Smooth muscle cell (in vitro differentiated cells): Measurements from ENCODE around the gene KIAA0319L. TPM values are rescaled to one million over a fixed set of nuclear protein-coding genes. Genes with fewer than 3 reads are reported as not detected.

Experiments
- DNase-seq: peaks from one replicate; lab custom pipeline; 2025; ENCODE audit not compliant: unreplicated experiment; lab: John Stamatoyannopoulos, UW
- H2AFZ ChIP-seq: fragments of 200-600 bp; sonication (generic); 2 replicates; pipeline ENCODE4 v1.6.0; 2016; ENCODE audit warnings: antibody characterized with exemption, low read depth, mild to moderate bottlenecking
- H3F3A ChIP-seq: fragments of 200-600 bp; sonication (generic); 2 replicates; pipeline ENCODE4 v1.6.0; 2017; ENCODE audit warnings: antibody characterized with exemption, low read depth
- H3K27ac ChIP-seq: fragments of 200-600 bp; sonication (generic); 2 replicates; pipeline ENCODE4 v1.5.1; 2016; ENCODE audit warnings: low read depth, mild to moderate bottlenecking
- H3K27me3 ChIP-seq: fragments of 200-600 bp; sonication (generic); 2 replicates; pipeline ENCODE4 v1.6.1; 2016; ENCODE audit warnings: low read depth, mild to moderate bottlenecking
- H3K36me3 ChIP-seq: fragments of 200-600 bp; sonication (generic); 2 replicates; pipeline ENCODE4 v1.5.1; 2016; ENCODE audit warnings: low read depth
- H3K4me1 ChIP-seq: fragments of 200-600 bp; sonication (generic); 2 replicates; pipeline ENCODE4 v1.5.1; 2016; ENCODE audit warnings: low read depth
- H3K4me2 ChIP-seq: fragments of 200-600 bp; sonication (generic); 2 replicates; pipeline ENCODE4 v1.6.0; 2016; ENCODE audit warnings: mild to moderate bottlenecking
- H3K4me3 ChIP-seq: fragments of 200-600 bp; sonication (generic); 2 replicates; pipeline ENCODE4 v1.5.1; 2016; ENCODE audit warnings: mild to moderate bottlenecking
- H3K79me2 ChIP-seq: fragments of 200-600 bp; sonication (generic); 2 replicates; pipeline ENCODE4 v1.6.0; 2016; ENCODE audit warnings: low read depth, mild to moderate bottlenecking
- H3K9ac ChIP-seq: fragments of 200-600 bp; sonication (generic); 2 replicates; pipeline ENCODE4 v1.6.0; 2016; ENCODE audit warnings: low read depth
- H3K9me3 ChIP-seq: fragments of 200-600 bp; sonication (generic); replicated peaks from 2 replicates; pipeline ENCODE4 v1.5.1; 2016; ENCODE audit warnings: low read depth
- H4K20me1 ChIP-seq: fragments of 200-600 bp; sonication (generic); 2 replicates; pipeline ENCODE4 v1.6.0; 2016; ENCODE audit warnings: low read depth
- CTCF ChIP-seq: fragments of 200-600 bp; sonication (generic); IDR thresholded peaks from 2 replicates; pipeline ENCODE4 v1.5.1; 2017; ENCODE audit warnings: borderline replicate concordance, mild to moderate bottlenecking, antibody characterized with exemption; ENCODE audit not compliant: insufficient read depth, poor library complexity, severe bottlenecking
- WGBS: methylation state at CpG from one replicate; pipeline ENCODE4 v1.1.7; 2016; ENCODE audit warnings: low lambda C conversion rate; 5-methylcytosine and 5-hydroxymethylcytosine counted together
- polyA plus RNA-seq: library from polyadenylated mRNA; unstranded; fragments of >200 nt; fragmentation: Nextera tagmentation; extraction: Ambion mirVana; gene quantifications from 2 replicates; pipeline ENCODE4 v1.2.1, GENCODE V29; 2016
- total RNA-seq: library from RNA; depleted of rRNA; stranded (reverse); fragments of >200 nt; gene quantifications from 2 replicates; pipeline ENCODE4 v1.2.3, GENCODE V29; 2014

KIAA0319L gene
- total and polyA plus RNA-seq, 2 experiments from 2014 or later: 30.1 to 37.0 TPM

GRCh38 chr1:35532497-35533223, 24.5 kb downstream of the KIAA0319L start:
- Histone ChIP-seq H3K9me3 (peaks cover 10% of the 10 kb centered on the region), H3K79me2 (peaks cover 29% of the 10 kb centered on the region), H2AFZ (no peak overlapping the region), H3K4me2 (no peak overlapping the region), H3K27me3 (no peaks in the 10 kb centered on the region), H4K20me1 (peaks cover 48% of the 10 kb centered on the region), H3K9ac (no peak overlapping the region), H3K36me3 (peaks cover 23% of the 10 kb centered on the region), H3K4me1 (peaks cover 5% of the 10 kb centered on the region), H3F3A (no peaks in the 10 kb centered on the region), H3K27ac (no peak overlapping the region), H3K4me3 (no peak overlapping the region)
- no peak for DNase-seq
- TF ChIP-seq CTCF: no peak
- 100% methylated on average over 1 of the region's 1 CpG for WGBS

GRCh38 chr1:35531368-35531767, 25.8 kb downstream of the KIAA0319L start:
- H3K9me3 ChIP-seq: peaks cover 10% of the 10 kb centered on the region
- peaks cover 35% of the 10 kb centered on the region for H4K20me1 ChIP-seq
- H3K4me1 ChIP-seq: no peaks in the 10 kb centered on the region
- no peaks in the 10 kb centered on the region for H3F3A ChIP-seq
- H3K4me2 ChIP-seq: no peak overlapping the region
- no peak overlapping the region for H2AFZ ChIP-seq
- no peak overlapping the region for H3K4me3 ChIP-seq
- peaks cover 20% of the 10 kb centered on the region for H3K79me2 ChIP-seq
- no peak overlapping the region for H3K27ac ChIP-seq
- no peak overlapping the region for H3K9ac ChIP-seq
- 91% methylated on average over 6 of the region's 6 CpGs for WGBS
- no peaks in the 10 kb centered on the region for H3K27me3 ChIP-seq
- DNase-seq: no peak
- no peak for TF ChIP-seq CTCF
- peaks cover 23% of the 10 kb centered on the region for H3K36me3 ChIP-seq

GRCh38 chr1:35530946-35531345, 26.3 kb downstream of the KIAA0319L start:
- Histone ChIP-seq H3K27ac (no peak overlapping the region), H2AFZ (no peak overlapping the region), H3K4me3 (no peak overlapping the region), H3K9ac (no peak overlapping the region), H3K79me2 (peaks cover 16% of the 10 kb centered on the region), H4K20me1 (peaks cover 31% of the 10 kb centered on the region), H3K4me1 (no peaks in the 10 kb centered on the region), H3K9me3 (peaks cover 10% of the 10 kb centered on the region), H3K27me3 (no peaks in the 10 kb centered on the region), H3K4me2 (no peak overlapping the region), H3K36me3 (peaks cover 23% of the 10 kb centered on the region), H3F3A (no peaks in the 10 kb centered on the region)
- DNase-seq: no peak
- 100% methylated on average over 2 of the region's 2 CpGs for WGBS
- TF ChIP-seq CTCF: no peak

- Histone ChIP-seq H3K4me2 (no peak overlapping the region), H3K9ac (no peak overlapping the region), H3K27ac (no peak overlapping the region), H3F3A (no peaks in the 10 kb centered on the region), H3K79me2 (peaks cover 8% of the 10 kb centered on the region), H4K20me1 (peaks cover 23% of the 10 kb centered on the region), H3K27me3 (no peaks in the 10 kb centered on the region), H2AFZ (no peak overlapping the region), H3K9me3 (peaks cover 10% of the 10 kb centered on the region), H3K4me3 (no peak overlapping the region), H3K36me3 (peaks cover 23% of the 10 kb centered on the region), H3K4me1 (no peaks in the 10 kb centered on the region)
- 79% methylated on average over 5 of the region's 5 CpGs for WGBS
- no peak for DNase-seq
- no peak for TF ChIP-seq CTCF
Measured at GRCh38 chr1:35530168-35530567, 27.0 kb downstream of the KIAA0319L start.
